ENCODE results near the gene MRPL44.

MRPL44 gene

GRCh38 chr2:223954401-223954800 is 2.9 kb upstream of the MRPL44 start:
- TF ChIP-seq CTCF (IDR thresholded peaks at IDR 0.05; ENCODE audit: insufficient read depth, missing control alignments): no peak
- no peak for FAIRE-seq
- no peak for DNase-seq (ENCODE audit: insufficient read length, low spot score)

- no peak for TF ChIP-seq CTCF (IDR thresholded peaks at IDR 0.05; ENCODE audit: insufficient read depth, missing control alignments)
- no peak for FAIRE-seq
- DNase-seq (ENCODE audit: insufficient read length, low spot score): no peak
These were observed 963 bp upstream of the MRPL44 start for GRCh38 chr2:223956300-223956699.

DNA sequence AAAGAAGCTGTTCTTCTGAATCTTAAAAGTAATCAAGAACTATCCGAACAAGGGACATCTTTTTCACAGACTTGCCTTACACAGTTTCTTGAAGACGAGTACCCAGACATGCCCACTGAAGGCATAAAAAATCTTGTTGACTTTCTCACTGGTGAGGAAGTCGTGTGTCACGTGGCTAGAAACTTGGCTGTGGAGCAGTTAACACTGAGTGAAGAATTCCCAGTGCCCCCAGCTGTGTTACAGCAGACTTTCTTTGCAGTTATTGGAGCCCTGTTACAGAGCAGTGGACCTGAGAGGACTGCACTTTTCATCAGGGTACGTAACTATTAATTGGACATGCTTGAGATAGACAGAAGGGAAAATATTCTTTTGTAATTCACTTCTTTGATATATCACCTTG is 2.4 kb downstream of the MRPL44 start:
- TF ChIP-seq CTCF (IDR thresholded peaks at IDR 0.05; ENCODE audit: insufficient read depth, missing control alignments): no peak
- DNase-seq (ENCODE audit: insufficient read length, low spot score): no peak
- no peak for FAIRE-seq

DNA sequence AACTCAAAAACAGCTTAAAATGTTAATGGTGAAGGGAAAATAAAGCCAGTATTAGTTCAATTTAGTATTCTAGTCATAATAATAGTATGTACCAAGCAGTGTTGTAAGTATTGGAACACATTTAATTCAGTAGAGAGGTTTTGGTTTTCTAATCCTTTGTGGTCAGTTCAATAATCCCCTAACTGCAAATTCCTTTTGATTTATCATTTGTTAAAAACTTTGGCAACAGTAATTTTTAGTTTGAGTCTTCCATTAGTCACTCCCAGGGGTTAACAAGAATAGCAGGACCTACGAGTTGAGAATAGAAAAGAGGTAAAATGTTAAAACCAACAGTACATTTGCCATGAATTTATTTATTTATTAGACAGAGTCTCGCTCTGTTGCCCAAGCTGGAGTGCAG is 10.7 kb downstream of the MRPL44 start:
- no peak for DNase-seq (ENCODE audit: insufficient read length, low spot score)
- no peak for TF ChIP-seq CTCF (IDR thresholded peaks at IDR 0.05; ENCODE audit: insufficient read depth, missing control alignments)
- no peak for FAIRE-seq

GRCh38 chr2:223969315-223969714 is 12.1 kb downstream of the MRPL44 start:
- DNase-seq (ENCODE audit: insufficient read length, low spot score) (no peak), FAIRE-seq (no peak)
- TF ChIP-seq CTCF (IDR thresholded peaks at IDR 0.05; ENCODE audit: insufficient read depth, missing control alignments): no peak

DNA sequence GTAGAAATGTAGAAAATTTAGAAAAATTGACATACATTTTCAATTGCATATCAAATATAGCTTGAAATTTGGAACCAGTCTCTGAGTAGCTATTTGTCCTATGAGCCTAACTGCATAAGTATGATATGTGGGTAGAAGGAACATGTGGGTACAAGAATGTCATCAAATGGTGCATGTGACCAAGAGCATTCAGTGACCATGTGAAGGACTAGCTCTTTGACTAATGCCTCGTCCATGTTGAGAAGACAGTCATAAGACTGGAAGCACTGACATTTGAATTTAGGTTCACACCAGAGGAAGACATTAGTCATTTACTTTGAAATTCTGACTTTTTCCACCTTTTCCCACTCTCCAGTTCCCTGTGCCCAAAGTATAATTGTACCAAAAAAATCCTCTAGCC is 12.6 kb downstream of the MRPL44 start:
- FAIRE-seq (no peak), DNase-seq (ENCODE audit: insufficient read length, low spot score) (no peak)
- TF ChIP-seq CTCF (IDR thresholded peaks at IDR 0.05; ENCODE audit: insufficient read depth, missing control alignments): no peak

DNA sequence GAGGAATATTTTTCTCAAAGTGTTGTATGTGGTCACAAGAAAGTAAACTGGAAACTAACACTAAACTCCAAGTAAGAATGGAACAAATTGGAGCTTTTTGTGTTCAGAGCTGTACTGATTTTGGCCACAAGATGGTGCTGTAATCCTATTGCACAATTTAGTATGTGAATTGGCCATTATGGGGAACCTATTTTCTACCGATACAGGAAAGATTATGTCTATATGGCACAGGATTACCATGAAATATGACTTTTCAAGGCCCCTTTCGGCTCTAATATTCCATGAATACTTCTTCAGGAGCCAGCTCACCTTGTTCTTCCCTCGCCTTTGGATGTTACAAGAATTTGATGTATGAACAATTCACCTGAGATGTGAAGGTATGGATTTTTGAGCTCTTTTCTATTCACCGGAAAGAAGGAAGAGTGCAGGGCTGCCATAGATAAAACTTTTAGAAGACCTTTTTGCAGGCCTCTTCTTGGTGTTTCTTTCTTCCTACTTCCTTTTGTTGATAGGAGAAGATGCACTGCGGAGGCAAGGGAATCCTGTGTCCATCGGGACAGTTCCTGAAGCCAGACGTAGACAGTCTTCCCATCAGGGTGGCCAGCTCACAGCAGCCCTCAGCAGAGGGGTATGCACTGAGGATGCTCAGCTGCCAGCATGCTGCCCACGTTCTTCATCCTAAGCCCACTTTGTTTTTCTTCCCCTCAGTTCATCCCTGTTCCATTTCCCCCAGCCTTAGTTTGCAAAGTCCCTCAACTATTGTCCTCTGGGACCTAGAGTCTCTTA is 13.3 kb downstream of the MRPL44 start:
- TF ChIP-seq CTCF (IDR thresholded peaks at IDR 0.05; ENCODE audit: insufficient read depth, missing control alignments): peak; percentile 89
- FAIRE-seq (peak; percentile 89), DNase-seq (ENCODE audit: insufficient read length, low spot score) (no peak)
